Measurements from ENCODE around the gene PPP4R4.
"Not testable (repeated sequence)": the region's sequence is repeated elsewhere in the genome, so short reads cannot be mapped to it uniquely, and the experiment has no call there.

The PPP4R4 gene

DNA sequence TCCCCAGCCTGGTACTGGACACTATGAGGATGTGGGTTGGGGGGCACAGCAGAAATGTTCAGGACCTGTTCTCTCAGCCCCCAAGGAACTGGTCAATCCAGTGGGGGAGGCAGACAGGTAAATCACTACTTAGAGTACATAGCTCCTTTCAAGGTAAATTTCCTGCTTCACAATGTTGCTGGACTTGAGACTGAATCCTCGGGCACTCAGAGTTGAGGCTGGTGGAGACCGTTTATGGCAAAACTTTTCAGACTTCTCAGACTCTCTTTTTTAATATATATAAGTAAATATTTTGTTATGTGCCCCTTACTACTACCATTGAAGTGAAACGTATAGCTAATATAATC is 119.4 kb downstream of the PPP4R4 start:
- H3K4me3 ChIP-seq (replicated peaks; ENCODE audit: low read depth, low read length): no peak overlapping the region
- TF ChIP-seq CTCF (IDR thresholded peaks at IDR 0.05; ENCODE audit: low read depth, low read length, missing control alignments): no peak
- DNase-seq (ENCODE audit: extremely low read depth, low read depth): no peak

GRCh38 chr14:94295360-94296180 is 121.4 kb downstream of the PPP4R4 start:
- DNase-seq (ENCODE audit: extremely low read depth, low read depth): no peak
- H3K4me3 ChIP-seq (replicated peaks; ENCODE audit: low read depth, low read length): no peak overlapping the region
- no peak for TF ChIP-seq CTCF (IDR thresholded peaks at IDR 0.05; ENCODE audit: low read depth, low read length, missing control alignments)

GRCh38 chr14:94296181-94296545 is 122.0 kb downstream of the PPP4R4 start:
- not testable (repeated sequence) for H3K4me3 ChIP-seq (replicated peaks; ENCODE audit: low read depth, low read length); DNase-seq (ENCODE audit: extremely low read depth, low read depth)

- no peak for TF ChIP-seq CTCF (IDR thresholded peaks at IDR 0.05; ENCODE audit: low read depth, low read length, missing control alignments)
- no peak for DNase-seq (ENCODE audit: extremely low read depth, low read depth)
- H3K4me3 ChIP-seq (replicated peaks; ENCODE audit: low read depth, low read length): no peak overlapping the region
These were observed 124.0 kb downstream of the PPP4R4 start for GRCh38 chr14:94298130-94298529.

- TF ChIP-seq CTCF (IDR thresholded peaks at IDR 0.05; ENCODE audit: low read depth, low read length, missing control alignments): no peak
- no peak overlapping the region for H3K4me3 ChIP-seq (replicated peaks; ENCODE audit: low read depth, low read length)
- DNase-seq (ENCODE audit: extremely low read depth, low read depth): no peak
These were observed 129.0 kb downstream of the PPP4R4 start for GRCh38 chr14:94303111-94303510.

- no peak for DNase-seq (ENCODE audit: extremely low read depth, low read depth)
- no peak overlapping the region for H3K4me3 ChIP-seq (replicated peaks; ENCODE audit: low read depth, low read length)
- TF ChIP-seq CTCF (IDR thresholded peaks at IDR 0.05; ENCODE audit: low read depth, low read length, missing control alignments): no peak
These were observed 130.1 kb downstream of the PPP4R4 start for GRCh38 chr14:94304243-94304642.

DNA sequence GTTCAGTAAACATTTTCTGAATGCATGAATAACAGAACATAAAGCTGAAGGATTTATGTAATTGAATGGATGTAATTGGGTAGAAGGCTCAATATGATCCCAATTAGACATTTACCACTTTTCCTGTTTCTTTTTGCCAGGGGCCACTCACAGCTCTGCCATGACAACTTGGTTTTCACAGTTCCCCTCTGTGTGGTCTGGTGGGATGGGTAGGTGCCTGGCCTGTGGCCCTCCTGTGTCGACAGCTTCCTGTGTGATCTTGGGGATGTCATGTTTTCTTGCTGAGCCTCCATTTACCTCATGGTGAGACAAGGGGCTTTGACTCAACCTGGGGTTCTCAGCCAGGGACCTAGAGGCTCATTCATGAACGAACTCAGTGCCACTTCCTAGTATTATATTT is 131.5 kb downstream of the PPP4R4 start:
- no peak for TF ChIP-seq CTCF (IDR thresholded peaks at IDR 0.05; ENCODE audit: low read depth, low read length, missing control alignments)
- no peak for DNase-seq (ENCODE audit: extremely low read depth, low read depth)
- no peak overlapping the region for H3K4me3 ChIP-seq (replicated peaks; ENCODE audit: low read depth, low read length)

Data from HFF-Myc (cell line).